NCI-H748 treated with DMSO at 0.1 percent for 48 hours (cell line): ENCODE data around the gene PLEKHA5.
"Not testable (repeated sequence)": the region's sequence is repeated elsewhere in the genome, so short reads cannot be mapped to it uniquely, and the experiment has no call there.

Source experiments
- DNase-seq: peaks from one replicate; lab custom pipeline; 2025; lab: John Stamatoyannopoulos, UW

The PLEKHA5 gene

DNA sequence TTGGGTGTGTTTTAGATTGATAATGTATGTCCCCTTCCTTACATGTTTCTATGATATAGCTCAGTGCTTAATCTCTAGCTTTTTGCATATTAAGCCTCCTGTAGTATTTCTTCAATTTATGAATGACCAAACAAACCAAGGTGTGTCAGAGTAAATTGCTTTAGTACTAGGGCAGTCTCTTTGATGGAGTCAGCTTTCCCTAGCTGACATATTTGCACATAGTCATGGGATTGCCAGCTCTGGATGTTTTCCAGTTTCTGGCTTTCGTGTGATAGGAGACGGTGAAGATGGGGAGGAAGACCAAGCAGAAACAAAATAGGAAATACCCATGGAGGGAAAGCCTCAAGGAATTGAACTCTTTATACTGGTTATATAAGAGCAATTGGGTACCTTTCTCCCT lies 148.9 kb downstream of the PLEKHA5 start:
- no peak for DNase-seq

DNA sequence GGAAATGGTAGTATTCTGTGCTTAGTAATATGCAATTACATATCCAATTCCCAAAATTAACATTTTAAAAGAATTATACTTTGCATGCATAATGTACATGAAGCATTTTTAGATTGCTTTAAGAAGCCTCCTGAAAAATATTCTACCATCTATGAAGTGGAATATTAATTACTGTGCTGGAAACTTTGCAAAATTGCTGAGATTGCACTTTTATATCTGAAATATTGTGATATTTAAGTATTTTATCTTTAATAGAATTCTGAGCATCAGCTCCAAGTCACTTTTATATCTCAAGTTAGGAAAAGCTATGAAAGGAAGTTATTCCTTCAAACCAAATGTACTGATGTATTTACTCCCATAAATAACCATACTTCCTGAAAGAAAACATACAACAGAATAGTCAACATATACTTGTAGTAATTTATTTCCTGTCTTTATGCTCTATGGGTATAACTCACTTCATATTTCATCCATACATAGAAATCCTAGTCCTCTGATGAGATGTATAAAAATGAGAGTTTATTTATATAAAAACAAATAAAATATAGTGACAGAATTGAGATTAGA lies 152.7 kb downstream of the PLEKHA5 start:
- DNase-seq: no peak

DNA sequence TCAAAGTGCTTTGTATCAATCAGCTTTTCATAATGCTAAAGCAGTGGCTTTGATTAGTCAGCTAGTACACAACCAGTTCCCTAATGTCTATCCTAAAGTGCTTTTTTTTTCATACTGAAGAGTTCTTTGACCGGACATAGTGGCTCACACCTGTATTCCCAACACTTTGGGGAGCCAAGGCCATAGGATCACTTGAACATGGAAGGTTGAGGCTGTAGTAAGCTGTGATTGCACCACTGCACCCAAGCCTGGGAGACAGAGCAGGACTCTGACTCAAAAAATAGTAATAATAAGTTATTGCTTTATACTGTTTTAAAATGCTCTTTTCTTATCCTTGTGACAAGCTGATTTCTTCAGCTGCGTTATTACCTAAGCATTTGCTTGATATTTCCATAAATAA lies 155.1 kb downstream of the PLEKHA5 start:
- DNase-seq: no peak

DNA sequence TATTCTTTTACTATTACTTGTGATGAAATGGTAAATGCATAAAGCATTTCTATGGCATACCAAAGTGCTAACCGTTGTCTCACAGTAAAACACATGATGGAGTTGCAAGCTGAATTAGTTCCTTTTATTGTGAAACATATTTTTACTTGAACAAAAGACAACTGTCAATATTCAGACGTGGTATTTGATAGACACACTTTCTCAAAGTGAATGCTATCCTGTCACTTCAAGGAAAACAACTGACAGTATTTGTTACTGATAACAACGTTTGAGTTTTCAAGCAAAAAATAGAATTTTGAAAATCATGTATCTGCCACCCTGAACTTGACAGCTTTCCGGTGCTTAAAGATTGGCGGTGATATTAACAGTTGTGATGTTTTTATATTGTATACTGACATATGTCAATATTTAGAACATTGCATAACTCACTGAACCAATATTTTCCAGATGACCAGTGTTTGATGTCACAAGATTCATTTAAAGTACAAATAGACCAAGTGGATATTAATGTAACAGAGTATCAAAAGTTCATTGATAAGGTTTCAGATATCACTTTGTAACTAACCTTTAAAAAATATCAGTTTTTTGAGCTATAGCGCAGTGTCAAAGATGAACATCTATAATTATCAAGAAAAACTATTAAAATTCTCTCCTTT lies 156.4 kb downstream of the PLEKHA5 start:
- no peak for DNase-seq

DNA sequence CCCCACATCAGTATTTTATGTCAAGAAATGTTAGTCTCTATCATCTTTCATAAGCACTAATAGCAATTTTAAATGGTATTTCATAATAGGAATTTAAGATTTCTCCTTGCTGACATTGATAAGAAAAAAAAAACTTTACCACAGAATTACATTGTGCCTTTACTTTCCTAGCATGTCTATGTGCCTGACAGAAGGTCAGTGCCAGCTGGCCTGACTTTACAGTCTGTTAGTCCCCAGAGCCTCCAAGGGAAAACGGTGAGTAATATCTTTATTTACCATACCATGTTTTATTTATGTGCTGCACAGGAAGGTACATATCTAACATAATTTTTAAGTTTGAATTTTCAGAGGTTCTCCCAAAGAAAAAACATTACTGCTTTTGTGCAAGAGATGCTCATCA lies 157.8 kb downstream of the PLEKHA5 start:
- no peak for DNase-seq

DNA sequence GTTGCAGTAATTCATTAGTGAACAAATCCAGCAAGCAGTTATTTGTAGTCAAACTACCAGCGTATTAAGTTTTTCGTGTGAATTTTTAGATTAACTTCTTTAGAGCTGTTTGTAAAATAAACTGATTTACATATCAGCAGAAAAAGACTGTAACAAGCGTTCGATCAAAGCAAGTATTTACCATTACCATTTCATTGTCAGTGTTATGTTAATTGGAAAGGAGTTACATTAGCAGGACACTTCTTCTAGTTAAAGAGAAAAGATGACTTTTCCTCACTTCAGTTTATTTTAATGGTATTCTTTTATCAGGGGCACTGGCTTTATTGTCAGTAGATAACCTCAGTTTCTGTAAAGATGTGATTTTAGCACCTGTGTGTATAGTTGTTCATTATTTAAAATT lies 158.6 kb downstream of the PLEKHA5 start:
- DNase-seq: no peak

DNA sequence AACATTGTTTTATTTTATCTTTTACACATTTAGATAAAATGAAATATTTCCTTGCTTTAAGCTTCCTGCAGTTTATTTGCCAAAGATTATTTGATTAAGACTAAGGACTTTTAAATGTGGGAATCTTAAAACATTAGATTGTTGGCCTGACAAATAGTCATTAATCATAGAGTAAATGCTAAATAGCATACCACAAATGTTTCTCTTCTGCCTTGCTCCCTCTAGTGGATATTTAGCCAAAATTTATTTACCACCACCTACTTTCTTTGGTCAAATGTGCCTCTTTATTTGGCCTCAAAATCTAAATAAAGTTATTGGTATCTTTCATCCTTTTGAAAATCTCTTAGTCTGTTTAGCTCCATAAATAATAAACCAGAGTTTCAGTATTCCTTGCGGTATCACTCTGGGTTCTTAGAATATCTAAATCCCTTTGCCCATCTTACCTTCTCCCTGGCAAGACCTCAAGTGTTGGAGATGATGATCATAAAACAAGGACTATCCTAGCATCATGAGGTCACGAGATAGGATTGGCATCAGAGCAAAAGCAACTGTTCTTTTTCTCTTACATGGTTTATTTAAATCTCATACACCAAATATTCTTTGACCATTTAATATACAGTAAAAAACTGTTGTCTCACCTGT lies 159.2 kb downstream of the PLEKHA5 start:
- peak; percentile 4 for DNase-seq

DNA sequence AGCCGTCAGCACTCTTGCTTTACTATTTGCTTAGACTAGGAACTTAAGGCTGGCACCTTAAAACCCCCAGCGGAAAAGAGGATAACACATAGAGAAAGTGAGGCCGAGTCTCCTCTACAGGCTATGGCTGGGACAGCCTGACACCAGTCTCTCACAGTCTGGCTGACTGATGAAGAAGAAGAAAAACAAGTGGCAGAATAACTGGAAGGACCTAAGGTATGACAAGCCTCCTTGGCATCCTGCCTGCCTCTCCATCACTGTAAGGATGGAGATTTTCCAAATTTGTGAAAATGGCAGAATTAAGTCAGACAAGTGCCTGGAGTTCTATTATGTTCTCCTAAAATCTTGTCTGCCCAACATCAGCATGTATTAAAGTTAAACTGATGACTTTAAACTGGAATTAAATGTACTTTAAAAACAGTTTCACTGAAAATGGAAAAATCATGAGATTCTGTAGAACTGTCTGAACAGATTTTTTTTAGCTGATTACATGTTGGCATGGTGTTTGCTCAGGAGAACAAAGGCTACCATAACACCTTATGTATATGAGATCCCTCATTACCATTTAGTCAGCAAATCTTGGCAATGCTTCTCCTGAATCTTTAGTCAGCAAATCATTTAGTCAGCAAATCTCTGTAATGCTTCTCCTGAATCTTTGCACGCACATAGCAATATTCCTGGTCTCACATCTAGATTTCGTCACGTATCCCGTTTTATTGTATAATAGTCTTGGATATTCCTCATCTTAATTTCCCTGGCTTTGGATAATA lies 169.5 kb downstream of the PLEKHA5 start:
- no peak for DNase-seq

DNA sequence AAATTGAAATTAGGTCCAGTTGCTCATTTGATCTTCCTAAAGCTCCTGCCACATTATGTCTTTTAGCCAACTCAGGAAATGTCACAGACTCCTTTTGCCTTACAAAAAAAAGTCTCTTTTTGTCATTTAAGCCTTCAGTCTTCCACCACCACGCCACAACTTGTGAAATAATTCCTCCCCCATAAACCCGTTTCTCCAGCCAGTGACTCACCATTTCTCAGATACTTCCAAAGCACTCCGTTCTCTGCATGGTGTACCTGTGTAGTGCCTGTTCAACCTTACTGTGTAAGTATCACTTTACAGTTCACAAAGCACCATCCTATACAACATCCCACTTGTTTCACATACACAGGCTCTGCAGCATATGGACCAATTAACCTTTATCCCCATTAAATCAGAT lies 170.2 kb downstream of the PLEKHA5 start:
- DNase-seq: no peak

DNA sequence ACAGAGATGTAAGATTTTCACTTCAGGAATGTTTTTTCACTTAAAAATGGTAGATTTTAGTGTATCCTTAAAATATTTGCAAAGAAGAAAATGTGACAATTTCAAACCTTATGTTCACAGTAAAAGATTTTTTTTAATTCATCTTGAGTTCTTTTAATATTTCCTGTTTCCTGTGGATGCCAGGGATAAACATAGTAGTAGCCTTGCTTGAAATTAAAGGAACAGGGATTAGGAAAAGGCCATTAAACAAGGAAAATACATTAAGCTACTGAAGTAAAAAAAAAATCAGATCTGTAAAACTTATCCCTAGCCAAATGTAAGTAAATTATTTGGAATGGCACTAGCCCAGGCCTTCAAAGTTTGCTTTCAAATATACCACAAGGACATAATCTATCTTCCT lies 171.7 kb downstream of the PLEKHA5 start:
- no peak for DNase-seq

DNA sequence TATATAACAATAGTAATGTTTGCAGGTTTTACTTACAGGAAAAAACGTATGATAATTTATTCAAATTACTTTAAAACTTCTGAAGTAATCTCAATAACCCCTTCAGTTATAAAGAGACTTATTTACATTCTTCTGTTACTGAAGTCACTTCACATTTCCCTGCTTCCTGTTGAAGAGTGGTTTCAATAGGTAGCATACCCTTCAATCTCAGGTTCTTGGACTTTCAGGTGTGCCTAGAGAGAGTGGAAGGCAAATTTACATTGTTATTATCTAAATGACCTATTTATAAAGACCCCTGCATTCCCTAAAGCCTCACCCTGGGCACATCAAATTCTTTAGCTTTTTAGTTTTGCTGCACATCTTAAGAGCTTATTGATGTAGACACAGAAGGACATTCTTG lies 172.2 kb downstream of the PLEKHA5 start:
- DNase-seq: no peak

DNA sequence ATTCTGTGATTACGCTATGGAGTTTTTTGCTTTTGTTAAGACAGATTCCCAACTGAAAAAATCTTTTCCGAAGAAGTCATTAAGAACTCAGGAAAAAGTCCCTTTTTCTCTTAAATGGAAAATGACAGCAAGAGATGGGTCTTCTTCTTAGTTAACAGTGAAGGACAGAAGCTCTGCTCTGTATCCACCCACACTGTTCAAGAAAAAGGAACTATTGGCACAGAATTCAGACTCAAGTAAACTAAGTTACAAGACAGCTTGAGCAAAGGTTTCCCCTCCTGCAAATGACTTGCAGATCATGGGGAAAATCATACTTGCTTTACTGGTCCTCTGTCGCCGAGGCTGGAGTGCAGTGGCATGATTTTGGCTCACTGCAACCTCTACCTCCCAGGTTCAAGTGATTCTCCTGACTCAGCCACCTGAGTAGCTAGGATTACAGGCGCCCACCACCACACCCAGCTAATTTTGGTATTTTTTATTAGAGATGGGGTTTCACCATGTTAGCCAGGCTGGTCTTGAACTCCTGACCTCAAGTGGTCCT lies 172.6 kb downstream of the PLEKHA5 start:
- DNase-seq: no peak

DNA sequence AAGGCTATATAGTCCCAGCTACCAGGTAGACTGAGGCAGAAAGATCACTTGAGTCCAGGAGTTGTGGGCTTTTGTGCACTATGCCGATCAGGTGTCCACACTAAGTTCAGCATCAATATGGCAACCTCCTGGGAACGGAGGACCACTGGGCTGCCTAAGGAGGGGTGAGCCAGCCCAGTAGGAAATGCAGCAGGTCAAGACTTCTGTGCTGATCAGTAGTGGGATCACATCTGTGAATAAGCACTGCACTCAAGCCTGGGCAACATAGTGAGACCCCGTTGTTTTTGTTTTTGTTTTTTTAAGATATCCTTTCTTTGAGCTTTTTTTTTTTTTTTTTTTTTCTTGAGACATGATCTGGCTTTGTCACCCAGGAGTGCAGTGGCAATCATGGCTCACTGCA lies 174.0 kb downstream of the PLEKHA5 start:
- DNase-seq: no peak

DNA sequence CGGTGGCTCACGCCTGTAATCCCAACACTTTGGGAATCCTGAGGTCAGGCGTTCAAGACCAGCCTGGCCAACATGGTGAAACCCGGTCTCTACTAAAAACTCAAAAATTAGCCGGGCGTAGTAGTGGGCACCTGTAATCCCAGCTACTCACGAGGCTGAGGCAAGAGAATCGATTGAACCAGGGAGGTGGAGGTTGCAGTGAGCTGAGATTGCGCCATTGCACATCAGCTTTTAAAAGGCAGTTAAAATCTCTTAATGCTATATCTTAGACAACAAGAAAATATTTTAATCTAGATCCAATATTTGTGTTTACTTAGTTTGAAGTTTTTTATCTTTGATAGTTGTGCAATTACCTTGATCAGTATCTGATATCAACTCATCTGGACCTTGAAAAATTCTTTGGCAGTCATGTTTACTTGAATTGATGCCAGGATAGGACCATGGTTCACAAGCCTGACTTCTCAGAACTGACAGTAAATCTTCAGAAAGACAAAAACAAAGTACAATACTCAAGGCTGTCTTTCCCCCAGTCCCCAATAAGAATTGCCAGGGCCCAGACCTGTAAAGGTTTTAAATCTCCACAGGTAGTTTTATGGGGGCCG lies 174.7 kb downstream of the PLEKHA5 start:
- DNase-seq: no peak

DNA sequence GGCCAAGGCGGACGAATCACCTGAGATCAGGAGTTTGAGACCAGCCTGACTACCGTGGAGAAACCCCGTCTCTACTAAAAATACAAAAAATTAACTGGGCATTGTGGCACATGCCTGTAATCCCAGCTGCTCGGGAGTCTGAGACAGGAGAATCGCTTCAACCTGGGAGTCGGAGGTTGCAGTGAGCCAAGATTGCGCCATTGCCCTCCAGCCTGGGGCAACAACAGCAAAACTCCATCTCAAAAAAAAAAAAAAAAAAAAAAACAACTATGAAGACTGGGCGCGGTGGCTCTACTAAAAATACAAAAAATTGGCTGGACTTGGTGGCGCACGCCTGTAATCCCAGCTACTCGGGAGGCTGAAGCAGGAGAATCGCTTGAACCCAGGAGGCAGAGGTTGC lies 176.1 kb downstream of the PLEKHA5 start:
- DNase-seq: not testable (repeated sequence)

DNA sequence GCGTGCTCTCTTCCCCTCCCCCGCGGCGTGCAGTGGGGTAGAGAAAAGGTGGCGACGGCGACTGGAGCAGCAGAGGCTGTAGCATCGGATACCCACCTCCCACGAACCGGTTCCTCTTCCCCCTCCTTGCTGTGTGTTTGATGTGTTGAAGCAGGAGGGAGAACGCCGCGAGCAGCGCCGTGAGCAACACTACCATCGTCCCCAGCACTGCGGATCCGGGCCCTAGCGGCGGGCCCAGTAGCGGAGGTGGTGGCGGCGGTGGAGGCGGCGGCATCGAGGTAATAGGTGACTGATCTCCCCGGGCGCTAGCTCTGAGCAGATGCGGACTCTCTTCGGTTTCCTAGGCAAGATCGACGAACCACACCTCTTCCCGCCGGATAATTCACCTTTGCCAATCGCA lies 176.8 kb downstream of the PLEKHA5 start:
- no peak for DNase-seq

DNA sequence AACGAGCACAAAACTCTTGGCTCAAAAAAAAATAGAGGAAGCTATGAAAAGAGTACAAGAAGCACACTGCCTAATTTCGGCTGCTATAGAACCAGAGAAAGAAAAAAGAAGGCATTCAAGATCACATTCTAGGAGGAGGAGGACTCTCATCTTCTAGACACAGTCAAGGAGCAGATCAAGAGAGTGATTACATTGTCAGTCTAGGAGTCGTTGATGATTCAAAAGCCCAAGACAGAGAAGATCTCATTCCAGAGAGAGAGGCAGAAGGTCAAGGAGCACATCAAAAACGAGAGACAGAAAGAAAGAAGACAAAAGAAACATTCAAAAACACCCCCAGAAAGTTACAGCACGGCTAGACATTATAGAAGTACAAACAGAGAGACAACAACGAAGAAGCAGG lies 177.9 kb downstream of the PLEKHA5 start:
- no peak for DNase-seq

DNA sequence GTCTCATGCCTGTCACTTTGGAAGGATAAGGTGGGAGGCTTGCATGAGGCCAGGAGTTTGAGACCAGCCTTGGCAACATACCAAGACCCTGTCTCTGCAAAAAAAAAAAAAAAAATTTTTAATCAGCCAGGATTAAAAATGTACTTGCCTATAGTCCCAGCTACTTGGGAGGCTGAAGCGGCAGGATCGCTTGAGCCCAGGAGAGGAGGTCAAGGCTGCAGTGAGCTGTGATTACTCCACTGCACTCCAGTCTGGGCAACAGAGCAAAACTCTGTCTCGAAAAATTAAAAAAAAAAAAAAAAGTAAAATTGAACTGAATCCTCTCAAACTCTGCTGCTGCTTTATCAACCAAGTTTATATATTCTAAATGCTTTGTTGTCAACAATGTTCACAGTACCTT lies 181.6 kb downstream of the PLEKHA5 start:
- DNase-seq: no peak

DNA sequence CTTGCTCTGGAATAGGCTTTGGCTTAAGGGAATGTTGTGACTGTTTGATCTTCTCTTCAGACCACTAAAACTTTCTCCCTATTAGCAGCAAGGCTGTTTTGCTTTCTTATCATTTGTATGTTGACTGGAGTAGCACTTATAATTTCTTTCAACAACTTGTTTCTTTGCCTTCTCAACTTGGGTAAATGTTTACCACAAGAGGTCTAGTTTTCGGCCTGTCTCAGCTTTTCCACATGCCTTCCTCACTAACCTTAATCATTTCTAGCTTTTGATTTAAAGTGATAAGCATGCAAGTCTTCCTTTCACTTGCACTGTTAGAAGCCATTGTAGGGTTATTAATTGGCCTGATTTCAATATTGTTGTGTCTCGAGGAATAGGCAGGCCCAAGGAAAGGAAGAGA lies 183.1 kb downstream of the PLEKHA5 start:
- DNase-seq: no peak

DNA sequence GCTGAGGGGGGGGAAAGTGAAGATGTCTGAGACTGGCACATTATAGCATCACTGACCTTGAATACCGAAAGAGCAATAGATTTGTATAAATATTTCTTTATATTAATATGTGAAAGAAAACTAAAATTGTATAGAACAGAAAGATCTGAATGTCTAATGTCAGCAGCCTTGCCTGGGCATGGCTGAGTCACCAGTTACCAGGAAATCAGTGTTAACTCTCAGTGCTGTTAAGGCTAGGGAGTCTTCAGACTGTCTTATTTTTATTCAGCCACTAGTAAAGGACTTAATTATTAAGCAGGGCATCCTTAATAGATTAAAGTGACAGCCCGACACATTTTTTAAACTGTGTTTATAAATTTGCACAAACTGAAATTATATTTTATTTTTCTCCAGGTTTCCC lies 186.9 kb downstream of the PLEKHA5 start:
- no peak for DNase-seq

DNA sequence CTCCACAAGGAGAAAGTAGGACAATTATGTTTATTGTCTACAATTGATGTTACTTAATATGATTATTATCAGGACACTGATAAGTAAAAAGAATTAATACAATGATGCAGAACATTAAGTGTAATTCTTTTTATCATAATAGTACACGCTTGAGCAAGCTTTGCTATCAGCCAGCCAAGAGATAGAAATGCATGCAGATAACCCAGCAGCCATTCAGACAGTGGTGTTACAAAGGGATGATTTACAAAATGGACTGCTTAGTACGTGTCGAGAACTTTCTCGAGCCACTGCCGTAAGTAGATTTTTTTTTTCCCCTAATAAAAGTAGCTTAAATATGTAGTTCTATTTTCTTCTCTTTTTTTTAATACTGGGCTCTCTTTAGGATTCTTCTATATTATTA lies 192.8 kb downstream of the PLEKHA5 start:
- DNase-seq: no peak

DNA sequence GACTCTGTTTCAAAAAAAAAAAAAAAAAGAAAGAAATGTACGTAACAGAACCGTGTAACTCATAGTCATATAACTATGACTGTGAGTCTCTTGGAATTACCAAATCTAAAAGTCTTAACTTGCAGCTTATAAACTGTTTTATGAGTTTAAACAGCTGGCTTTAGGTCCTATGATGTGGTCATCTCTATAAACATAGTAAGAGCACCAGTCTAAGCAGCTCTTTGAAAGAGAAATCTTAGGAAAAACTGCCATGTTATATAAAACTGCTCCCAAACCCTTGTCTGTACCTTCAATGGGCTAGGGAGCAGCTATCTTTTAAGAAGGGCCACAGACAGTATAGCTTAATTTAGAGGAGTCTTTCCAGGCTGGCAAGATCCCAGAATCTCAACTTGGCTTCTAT lies 194.3 kb downstream of the PLEKHA5 start:
- DNase-seq: no peak
